Prostate gland (tissue), 2 donors: Measurements from ENCODE around the gene KIFBP.

Source experiments
- POLR2A ChIP-seq: fragments of 450-650 bp; IDR thresholded peaks from one replicate; pipeline ENCODE4 v1.6.1; 2016; ENCODE audit warnings: antibody characterized with exemption, mild to moderate bottlenecking
- TF ChIP-seq, protein P1 (sequence below), 4 experiments: fragments of 200-600 bp in 2 of 4; fragments of 450-650 bp in 2 of 4; sonication (generic) in 2 of 4; IDR thresholded peaks; 1 replicate in 3 of 4; 2 replicates in 1 of 4; pipeline ENCODE4 v1.5.1; 2016 to 2019; ENCODE audit warnings: antibody characterized with exemption in 4 of 4, mild to moderate bottlenecking in 2 of 4, moderate library complexity in 2 of 4

GRCh38 chr10:69055241-69055640, 66.6 kb downstream of the KIFBP start:
- TF ChIP-seq, protein P1, sequence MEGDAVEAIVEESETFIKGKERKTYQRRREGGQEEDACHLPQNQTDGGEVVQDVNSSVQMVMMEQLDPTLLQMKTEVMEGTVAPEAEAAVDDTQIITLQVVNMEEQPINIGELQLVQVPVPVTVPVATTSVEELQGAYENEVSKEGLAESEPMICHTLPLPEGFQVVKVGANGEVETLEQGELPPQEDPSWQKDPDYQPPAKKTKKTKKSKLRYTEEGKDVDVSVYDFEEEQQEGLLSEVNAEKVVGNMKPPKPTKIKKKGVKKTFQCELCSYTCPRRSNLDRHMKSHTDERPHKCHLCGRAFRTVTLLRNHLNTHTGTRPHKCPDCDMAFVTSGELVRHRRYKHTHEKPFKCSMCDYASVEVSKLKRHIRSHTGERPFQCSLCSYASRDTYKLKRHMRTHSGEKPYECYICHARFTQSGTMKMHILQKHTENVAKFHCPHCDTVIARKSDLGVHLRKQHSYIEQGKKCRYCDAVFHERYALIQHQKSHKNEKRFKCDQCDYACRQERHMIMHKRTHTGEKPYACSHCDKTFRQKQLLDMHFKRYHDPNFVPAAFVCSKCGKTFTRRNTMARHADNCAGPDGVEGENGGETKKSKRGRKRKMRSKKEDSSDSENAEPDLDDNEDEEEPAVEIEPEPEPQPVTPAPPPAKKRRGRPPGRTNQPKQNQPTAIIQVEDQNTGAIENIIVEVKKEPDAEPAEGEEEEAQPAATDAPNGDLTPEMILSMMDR (IDR thresholded peaks at IDR 0.05), result no peak
- no peak for TF ChIP-seq POLR2A
